GM19239 (cell line): ENCODE measurements around the gene AIF1.

ENCODE experiments used
- DNase-seq: peaks from one replicate; pipeline ENCODE4 v3.0.0; 2011; ENCODE audit warnings: low spot score; ENCODE audit not compliant: insufficient read length
- FAIRE-seq: peaks from 2 replicates; lab custom pipeline; 2011; peaks lifted over from hg19 to GRCh38; lab: Jason Lieb, UNC

The AIF1 gene

DNA sequence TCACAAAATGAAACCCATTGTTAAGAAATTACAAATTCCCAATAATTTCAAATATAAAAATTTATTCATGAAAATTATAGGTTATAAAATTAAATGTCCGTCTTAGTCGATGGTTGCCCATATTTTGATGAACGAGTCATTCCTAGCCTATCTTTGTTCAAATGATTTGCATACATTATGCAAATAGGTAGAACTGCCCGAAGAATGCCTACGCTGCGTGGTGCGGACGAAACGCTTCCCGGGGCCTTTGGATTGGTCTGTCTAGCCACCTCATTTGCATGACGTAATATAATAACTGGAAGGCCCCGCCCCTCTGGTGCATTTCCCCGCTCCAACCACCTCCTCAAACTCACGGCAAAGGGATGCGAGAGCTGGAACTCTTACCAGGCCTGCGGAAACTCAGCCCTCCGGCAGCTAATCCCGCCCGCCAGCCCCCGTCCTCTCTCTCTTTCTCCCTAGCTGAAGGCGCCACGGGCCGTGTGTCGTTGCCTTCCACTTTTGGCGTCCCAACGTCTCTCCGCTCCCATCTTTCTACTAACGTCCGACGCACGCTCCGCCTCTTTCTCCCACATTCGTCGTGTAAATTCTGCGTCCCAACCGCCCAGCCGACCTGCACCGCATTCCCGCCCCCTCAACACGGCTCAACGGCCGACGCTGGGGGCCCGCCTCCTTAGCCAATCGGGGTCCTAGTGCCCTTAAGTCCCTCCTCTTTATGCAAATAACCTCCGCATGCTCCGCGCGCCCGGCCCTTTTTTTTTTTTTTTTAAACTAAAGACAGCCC lies 5.0 kb downstream of the AIF1 start:
- DNase-seq (peak; percentile 85), FAIRE-seq (peak; percentile 97)

DNA sequence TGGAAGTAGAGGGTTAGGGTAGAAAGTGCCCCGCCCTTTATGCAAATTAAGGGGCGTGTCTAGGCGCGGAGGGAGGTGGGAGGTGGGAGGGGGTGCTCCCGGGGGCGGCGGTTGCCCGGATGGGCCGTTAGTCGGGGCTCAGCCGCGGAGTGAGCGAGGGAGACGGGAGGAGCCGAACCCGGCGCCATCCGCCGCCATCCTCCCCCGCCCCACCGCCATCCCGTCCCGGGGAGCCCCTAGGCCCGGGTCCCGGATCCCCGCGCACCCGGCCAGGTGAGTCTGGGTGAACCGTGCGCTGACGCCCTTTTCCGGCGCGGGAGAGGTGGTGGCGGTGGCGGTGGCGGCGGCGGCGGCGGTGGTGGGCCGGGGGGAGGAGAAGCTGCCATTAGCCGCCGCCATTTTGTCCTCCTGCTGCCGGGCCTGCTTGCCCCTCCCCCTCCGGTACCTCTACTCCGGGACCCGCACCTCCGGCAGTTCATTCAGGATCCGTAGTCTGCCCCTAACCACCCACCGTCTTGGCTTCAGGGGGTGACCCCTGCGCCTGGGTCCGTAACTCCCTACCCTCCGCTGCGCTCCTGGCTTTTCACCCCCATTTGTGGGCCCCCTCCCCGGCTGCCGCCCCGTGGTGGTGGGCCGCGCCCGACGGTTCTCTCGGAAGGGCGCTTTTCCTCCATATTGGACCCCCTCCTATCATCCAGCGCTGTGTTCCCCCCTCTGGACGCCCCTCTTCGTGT lies 5.7 kb downstream of the AIF1 start, which contains the start of gene PRRC2A:
TSS of gene PRRC2A (plus strand) at position 130 of the 734 bp plus-strand sequence. CDS start 2,075 bp downstream, outside the sequence.
- no peak for FAIRE-seq
- peak; percentile 50 for DNase-seq

DNA sequence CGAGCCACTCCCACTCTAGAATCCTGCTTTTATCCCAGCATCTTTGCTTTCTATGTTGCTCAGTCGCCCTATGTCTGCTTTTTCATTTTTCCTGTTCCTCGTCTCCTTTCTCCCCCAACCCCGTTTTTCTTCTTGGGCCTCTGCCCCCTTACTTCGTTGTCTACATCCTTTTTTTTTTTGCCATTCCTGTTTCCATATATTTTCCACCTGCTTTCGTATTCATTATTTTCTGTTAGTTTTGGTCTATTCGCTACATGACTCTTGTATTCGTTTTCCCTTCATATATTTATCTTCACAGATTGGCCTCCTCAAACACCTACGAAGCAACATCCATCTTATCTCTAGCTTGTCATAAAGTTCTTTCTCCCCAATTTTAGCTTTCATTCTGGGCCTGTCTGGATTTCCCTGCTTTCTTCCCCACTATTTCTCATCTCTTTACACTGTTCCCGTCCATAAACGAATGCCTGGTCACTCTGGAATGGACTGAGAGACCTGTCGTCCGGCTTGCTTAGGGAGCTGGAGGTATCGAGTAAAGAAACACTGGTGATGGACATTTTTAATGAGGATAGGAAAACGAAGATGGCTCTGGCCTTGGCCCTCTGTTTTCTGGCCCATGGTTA lies 6.4 kb downstream of the AIF1 start:
- DNase-seq (no peak), FAIRE-seq (peak; percentile 11)

DNA sequence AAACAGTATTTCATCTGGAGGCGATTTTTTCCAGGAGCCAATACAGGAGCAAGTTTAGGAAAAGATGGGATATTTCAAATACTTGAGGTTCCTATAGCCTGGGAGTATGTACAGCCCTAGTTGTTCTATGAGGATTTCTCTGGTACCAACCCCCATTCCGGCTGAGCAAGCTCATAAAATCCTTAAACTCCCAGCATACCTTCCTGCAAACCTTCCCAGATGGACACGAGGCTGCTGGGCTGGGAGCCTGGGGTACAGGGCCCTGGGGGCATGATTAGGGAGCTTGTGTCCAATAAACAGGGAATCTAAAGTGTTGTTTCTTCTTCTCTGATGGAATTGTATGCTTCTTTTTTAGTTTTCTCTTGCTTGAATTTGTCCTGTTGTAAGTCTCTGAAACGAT lies 7.0 kb downstream of the AIF1 start:
- DNase-seq (no peak), FAIRE-seq (no peak)

DNA sequence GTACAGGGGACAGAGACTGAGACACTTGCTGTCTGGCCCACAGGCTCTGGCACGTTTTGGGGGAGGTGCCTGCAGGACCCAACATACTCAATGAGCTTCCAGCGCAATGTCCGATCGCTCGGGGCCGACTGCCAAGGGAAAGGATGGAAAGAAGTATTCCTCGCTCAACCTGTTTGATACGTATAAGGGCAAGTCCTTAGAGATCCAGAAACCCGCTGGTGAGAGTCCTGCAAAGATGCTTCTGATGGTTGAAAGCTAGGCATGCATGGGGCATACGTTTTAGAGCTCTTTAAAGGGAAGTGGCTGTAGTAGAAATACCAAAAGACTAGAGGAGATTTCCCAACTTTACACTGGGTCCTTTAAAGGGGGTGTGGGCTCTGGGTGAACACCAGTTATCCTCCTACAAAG lies 7.7 kb downstream of the AIF1 start:
- FAIRE-seq: no peak

DNA sequence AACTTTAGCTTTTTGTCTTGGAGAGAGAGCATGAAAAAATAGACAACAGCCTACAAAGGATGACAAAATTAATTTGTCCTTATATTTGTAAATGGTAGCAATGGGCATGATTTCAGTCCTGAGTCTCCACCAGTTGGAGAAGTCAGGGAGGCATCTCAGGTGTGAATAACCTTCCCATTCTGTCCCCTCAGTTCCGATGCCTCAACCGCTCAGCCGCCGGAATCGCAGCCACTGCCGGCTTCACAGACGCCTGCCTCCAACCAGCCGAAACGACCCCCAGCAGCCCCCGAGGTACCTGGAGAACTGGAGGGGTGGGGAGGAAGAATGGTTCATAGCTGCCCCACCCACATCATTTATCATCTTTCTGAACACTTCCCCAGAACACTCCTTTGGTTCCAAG lies 9.0 kb downstream of the AIF1 start:
- DNase-seq: no peak
- FAIRE-seq: no peak

More for the DNA sequence above, 7.7 kb downstream of the AIF1 start:
- no peak for DNase-seq

GRCh38 chr6:31626952-31627351 lies 11.9 kb downstream of the AIF1 start:
- no peak for FAIRE-seq
- no peak for DNase-seq

DNA sequence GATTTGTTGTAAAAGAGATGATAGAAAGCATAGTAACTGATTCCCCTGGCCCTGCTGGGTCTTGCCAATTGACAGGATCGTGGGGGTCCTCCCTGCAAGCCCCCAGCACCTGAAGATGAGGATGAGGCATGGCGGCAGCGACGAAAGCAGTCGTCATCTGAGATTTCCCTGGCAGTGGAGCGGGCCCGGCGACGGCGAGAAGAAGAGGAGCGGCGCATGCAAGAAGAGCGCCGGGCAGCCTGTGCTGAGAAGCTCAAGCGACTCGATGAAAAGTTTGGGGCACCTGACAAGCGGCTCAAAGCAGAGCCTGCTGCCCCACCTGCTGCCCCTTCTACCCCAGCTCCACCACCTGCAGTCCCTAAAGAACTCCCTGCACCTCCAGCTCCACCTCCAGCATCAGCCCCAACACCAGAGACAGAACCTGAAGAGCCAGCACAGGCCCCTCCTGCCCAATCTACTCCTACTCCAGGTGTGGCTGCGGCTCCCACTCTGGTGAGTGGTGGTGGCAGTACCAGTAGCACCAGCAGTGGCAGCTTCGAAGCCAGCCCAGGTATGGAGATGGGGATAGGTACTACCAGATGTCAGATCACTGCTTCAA lies 12.8 kb downstream of the AIF1 start:
- DNase-seq: no peak
- FAIRE-seq: no peak

DNA sequence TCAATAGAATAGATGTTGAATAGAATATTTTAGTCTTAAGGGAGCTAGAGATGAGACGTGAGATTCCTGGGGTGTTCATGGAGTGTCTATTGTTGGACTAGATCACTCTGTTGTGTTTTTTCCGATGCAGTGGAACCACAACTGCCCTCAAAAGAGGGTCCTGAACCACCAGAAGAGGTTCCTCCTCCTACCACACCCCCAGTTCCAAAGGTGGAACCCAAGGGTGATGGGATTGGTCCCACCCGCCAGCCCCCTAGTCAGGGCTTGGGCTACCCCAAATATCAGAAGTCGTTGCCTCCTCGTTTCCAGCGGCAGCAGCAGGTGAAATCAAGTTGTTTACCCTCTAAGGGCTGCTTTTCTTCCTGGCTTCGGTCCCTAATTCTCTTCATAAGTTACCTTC lies 14.0 kb downstream of the AIF1 start:
- DNase-seq (no peak), FAIRE-seq (no peak)

- DNase-seq (no peak), FAIRE-seq (no peak)
Observed at GRCh38 chr6:31630177-31630934, 15.3 kb downstream of the AIF1 start.

DNA sequence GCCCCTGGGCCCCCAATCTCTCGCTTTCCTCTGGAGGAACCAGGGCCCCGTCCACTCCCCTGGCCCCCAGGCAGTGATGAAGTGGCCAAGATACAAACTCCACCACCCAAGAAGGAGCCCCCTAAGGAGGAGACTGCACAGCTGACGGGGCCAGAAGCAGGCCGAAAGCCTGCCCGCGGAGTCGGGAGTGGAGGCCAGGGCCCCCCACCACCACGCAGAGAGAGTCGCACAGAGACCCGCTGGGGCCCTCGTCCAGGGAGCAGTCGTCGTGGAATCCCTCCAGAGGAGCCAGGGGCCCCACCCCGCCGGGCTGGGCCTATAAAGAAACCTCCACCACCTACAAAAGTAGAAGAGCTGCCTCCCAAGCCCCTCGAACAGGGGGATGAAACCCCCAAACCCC lies 16.2 kb downstream of the AIF1 start:
- FAIRE-seq: no peak
- DNase-seq: no peak

DNA sequence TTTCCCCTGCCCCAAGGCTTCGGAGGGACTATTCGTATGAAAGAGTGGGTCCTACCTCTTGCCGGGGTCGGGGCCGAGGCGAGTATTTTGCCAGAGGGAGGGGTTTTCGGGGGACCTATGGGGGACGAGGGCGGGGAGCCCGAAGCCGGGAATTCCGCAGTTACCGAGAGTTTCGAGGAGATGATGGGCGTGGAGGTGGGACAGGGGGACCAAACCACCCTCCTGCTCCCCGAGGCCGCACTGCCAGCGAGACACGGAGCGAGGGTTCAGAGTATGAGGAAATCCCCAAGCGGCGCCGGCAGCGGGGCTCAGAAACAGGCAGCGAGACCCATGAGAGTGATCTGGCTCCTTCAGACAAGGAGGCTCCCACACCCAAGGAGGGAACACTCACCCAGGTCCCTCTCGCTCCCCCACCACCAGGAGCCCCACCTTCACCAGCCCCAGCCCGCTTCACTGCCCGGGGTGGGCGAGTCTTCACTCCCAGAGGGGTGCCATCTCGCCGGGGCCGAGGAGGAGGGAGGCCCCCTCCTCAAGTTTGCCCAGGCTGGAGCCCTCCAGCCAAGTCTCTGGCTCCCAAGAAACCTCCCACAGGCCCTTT lies 16.7 kb downstream of the AIF1 start:
- no peak for FAIRE-seq
- DNase-seq: no peak

DNA sequence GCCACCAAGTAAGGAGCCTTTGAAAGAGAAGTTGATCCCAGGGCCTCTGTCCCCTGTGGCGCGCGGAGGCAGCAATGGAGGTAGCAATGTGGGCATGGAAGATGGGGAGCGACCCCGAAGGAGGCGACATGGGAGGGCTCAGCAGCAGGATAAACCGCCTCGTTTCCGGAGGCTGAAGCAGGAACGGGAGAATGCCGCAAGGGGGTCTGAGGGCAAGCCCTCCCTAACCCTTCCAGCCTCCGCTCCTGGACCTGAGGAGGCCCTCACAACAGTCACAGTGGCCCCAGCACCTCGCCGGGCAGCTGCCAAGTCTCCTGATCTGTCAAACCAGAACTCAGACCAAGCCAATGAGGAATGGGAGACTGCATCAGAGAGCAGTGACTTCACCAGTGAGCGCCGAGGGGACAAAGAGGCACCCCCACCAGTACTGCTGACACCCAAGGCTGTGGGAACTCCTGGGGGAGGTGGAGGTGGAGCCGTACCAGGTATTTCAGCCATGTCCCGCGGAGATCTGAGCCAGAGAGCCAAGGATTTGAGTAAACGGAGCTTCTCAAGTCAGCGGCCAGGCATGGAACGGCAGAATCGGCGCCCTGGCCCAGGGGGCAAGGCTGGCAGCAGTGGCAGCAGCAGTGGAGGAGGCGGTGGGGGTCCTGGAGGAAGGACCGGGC lies 17.4 kb downstream of the AIF1 start:
- DNase-seq: no peak
- FAIRE-seq: no peak

GRCh38 chr6:31633447-31633846 lies 18.4 kb downstream of the AIF1 start:
- DNase-seq (no peak), FAIRE-seq (no peak)

DNA sequence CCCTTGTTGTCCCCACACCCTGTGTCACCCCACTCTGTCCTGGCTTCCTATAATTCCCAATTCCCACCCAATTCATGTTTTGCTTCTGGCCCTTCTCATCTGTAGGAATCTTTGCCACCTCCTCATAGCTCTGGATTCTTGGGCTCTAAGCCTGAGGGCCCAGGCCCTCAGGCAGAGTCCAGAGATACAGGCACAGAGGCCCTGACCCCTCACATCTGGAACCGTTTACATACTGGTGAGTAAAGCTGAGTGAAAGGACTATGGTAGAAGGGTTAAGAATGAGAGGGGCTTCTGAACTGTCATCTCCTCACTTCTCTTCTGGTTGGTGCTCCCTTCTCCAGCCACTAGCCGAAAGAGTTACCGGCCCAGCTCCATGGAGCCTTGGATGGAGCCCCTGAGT lies 19.1 kb downstream of the AIF1 start:
- FAIRE-seq: no peak

DNA sequence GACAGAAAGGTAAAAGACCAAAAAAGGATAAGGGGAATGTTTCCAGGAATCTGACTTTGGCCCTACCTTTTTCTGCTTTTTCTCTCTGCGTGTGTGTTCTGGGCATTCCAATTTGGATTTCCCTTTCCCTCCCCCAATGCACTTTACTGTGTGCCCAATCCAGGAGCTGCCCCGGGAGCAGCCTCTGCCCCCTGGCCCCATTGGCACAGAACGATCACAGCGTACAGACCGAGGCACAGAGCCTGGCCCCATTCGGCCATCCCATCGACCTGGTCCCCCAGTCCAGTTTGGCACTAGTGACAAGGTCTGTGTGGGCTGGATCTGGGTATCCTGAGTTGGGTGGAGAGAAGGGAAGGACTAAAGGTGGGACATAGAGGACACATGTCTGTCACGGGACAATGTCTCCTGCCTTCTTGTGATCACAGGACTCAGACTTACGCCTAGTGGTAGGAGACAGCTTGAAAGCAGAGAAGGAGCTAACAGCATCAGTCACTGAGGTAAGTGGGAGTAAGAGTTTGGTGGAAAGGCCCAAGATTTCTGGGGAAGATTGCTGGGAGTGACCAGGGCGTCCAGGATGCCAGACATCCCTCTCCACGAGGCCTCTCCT lies 20.0 kb downstream of the AIF1 start:
- DNase-seq (no peak), FAIRE-seq (no peak)

More for the DNA sequence above, 19.1 kb downstream of the AIF1 start:
- DNase-seq: no peak

GRCh38 chr6:31636698-31637596 lies 21.9 kb downstream of the AIF1 start:
- no peak for DNase-seq
- FAIRE-seq: no peak

- DNase-seq (no peak), FAIRE-seq (no peak)
Observed at GRCh38 chr6:31639043-31639442, 24.0 kb downstream of the AIF1 start.
